Activated CD8-positive, alpha-beta T cell treated with anti-CD3 and anti-CD28 coated beads for 36 hours (primary cell): ENCODE data around the gene SCFD2. TPM values are rescaled to one million over a fixed set of nuclear protein-coding genes. Genes with fewer than 3 reads are reported as not detected.

Experiments used
- ATAC-seq: fragments of 200-7000 bp; cut with Tn5 transposase; one replicate; pipeline ENCODE4 v1.10.0; 2021; ENCODE audit warnings: mild to moderate bottlenecking, moderate library complexity
- CTCF ChIA-PET: fragments of 350-600 bp; sonication (Branson Sonifier 250); formaldehyde crosslinking; loops from one replicate; lab custom pipeline; 2021; ENCODE audit warnings: antibody characterized with exemption; lab: Charles Lee
- POLR2A ChIA-PET: fragments of 350-600 bp; sonication (Branson Sonifier 250); formaldehyde crosslinking; loops from one replicate; lab custom pipeline; 2021; ENCODE audit warnings: antibody characterized with exemption; lab: Charles Lee
- DNase-seq: peaks from one replicate; pipeline ENCODE4 v3.0.0-alpha.2; 2020
- H3K27ac Mint-ChIP-seq: one replicate; pipeline ENCODE4 v1.8.0; 2021; ENCODE audit warnings: mild to moderate bottlenecking, mixed read lengths
- H3K27me3 Mint-ChIP-seq: one replicate; pipeline ENCODE4 v1.8.0; 2021; ENCODE audit warnings: mixed read lengths
- H3K36me3 Mint-ChIP-seq: one replicate; pipeline ENCODE4 v1.8.0; 2021; ENCODE audit warnings: low read depth, mixed read lengths
- H3K4me1 Mint-ChIP-seq: one replicate; pipeline ENCODE4 v1.8.0; 2021; ENCODE audit warnings: low read depth, mixed read lengths
- H3K4me3 Mint-ChIP-seq: one replicate; pipeline ENCODE4 v1.8.0; 2021; ENCODE audit warnings: mild to moderate bottlenecking, moderate library complexity, mixed read lengths
- H3K9me3 Mint-ChIP-seq: one replicate; pipeline ENCODE4 v1.8.0; 2021; ENCODE audit warnings: mixed read lengths
- CTCF ChIP-seq: fragments of 200-600 bp; IDR thresholded peaks from one replicate; pipeline ENCODE4 v1.8.0; 2022; ENCODE audit warnings: antibody characterized with exemption, mild to moderate bottlenecking
- intact Hi-C: fragments of 100-400 bp; cut with micrococcal nuclease; formaldehyde crosslinking; loops from one replicate; pipeline ENCODE4 v1.10.0; 2022
- total RNA-seq, 2 experiments: library from RNA; stranded (reverse); gene quantifications; one replicate each; pipeline ENCODE4 v1.2.3, GENCODE V29; 2021

SCFD2 gene
- total RNA-seq, 2 experiments from 2014 or later: 21.4 to 22.1 TPM

- CTCF ChIA-PET: interaction anchor here (1.6 kb wide), 1 partner anchor 10 kb away, joined by 4 read pairs; no protein-coding TSS in a partner anchor
- H3K9me3 Mint-ChIP-seq: no peaks in the 10 kb centered on the region
- intact Hi-C loops: loop anchor here (10.0 kb wide), 2 partner anchors 175 to 345 kb away; partner anchors contain the start of gene SCFD2
- H3K27ac Mint-ChIP-seq: no peak overlapping the region
- no peak overlapping the region for H3K4me3 Mint-ChIP-seq
- DNase-seq: no peak
- ATAC-seq: no peak
- no peaks in the 10 kb centered on the region for H3K4me1 Mint-ChIP-seq
- H3K36me3 Mint-ChIP-seq: peaks cover 2% of the 10 kb centered on the region
- no peak for TF ChIP-seq CTCF
- POLR2A ChIA-PET: no interaction called here
- no peaks in the 10 kb centered on the region for H3K27me3 Mint-ChIP-seq
These were observed 346.1 kb downstream of the SCFD2 start for GRCh38 chr4:53019485-53020382.

GRCh38 chr4:53018471-53018870 lies 347.4 kb downstream of the SCFD2 start:
- Mint-ChIP-seq H3K4me3 (no peak overlapping the region), H3K27me3 (no peaks in the 10 kb centered on the region), H3K27ac (no peak overlapping the region), H3K9me3 (no peaks in the 10 kb centered on the region), H3K4me1 (peaks cover 5% of the 10 kb centered on the region), H3K36me3 (no peaks in the 10 kb centered on the region)
- ChIA-PET CTCF (no interaction called here), POLR2A (no interaction called here)
- no peak for TF ChIP-seq CTCF
- intact Hi-C loops: loop anchor here (10.0 kb wide), 2 partner anchors 176 to 346 kb away; partner anchors contain the start of gene SCFD2
- DNase-seq (no peak), ATAC-seq (no peak)

- intact Hi-C loops: loop anchor here (10.0 kb wide), 2 partner anchors 179 to 349 kb away; partner anchors contain the start of gene SCFD2
- no peak for ATAC-seq
- no peak for DNase-seq
- Mint-ChIP-seq H3K4me1 (peaks cover 24% of the 10 kb centered on the region), H3K4me3 (no peak overlapping the region), H3K27ac (no peak overlapping the region), H3K9me3 (no peaks in the 10 kb centered on the region), H3K27me3 (no peaks in the 10 kb centered on the region), H3K36me3 (no peaks in the 10 kb centered on the region)
- TF ChIP-seq CTCF: no peak
- ChIA-PET CTCF (interaction anchor here (0.6 to 2.3 kb wide), 12 partner anchors 12 to 1218 kb away, joined by 3 to 12 read pairs (median 3); no protein-coding TSS in a partner anchor), POLR2A (no interaction called here)
These were observed 349.6 kb downstream of the SCFD2 start for GRCh38 chr4:53016099-53016820.

GRCh38 chr4:53015681-53016080 lies 350.2 kb downstream of the SCFD2 start:
- ATAC-seq: no peak
- ChIA-PET POLR2A (no interaction called here), CTCF (interaction anchor here (0.6 to 2.3 kb wide), 15 partner anchors 10 to 1218 kb away, joined by 3 to 12 read pairs (median 3); no protein-coding TSS in a partner anchor)

More at GRCh38 chr4:53015681-53016080, 350.2 kb downstream of the SCFD2 start:
- no peaks in the 10 kb centered on the region for H3K36me3 Mint-ChIP-seq
- intact Hi-C loops: loop anchor here (10.0 kb wide), 2 partner anchors 179 to 349 kb away; partner anchors contain the start of gene SCFD2
- TF ChIP-seq CTCF: peak; percentile 81
- H3K9me3 Mint-ChIP-seq: no peaks in the 10 kb centered on the region
- peak; percentile 49 for DNase-seq
- no peak overlapping the region for H3K4me3 Mint-ChIP-seq
- H3K4me1 Mint-ChIP-seq: peaks cover 24% of the 10 kb centered on the region
- H3K27me3 Mint-ChIP-seq: no peaks in the 10 kb centered on the region
- H3K27ac Mint-ChIP-seq: no peak overlapping the region
